Muscle layer of duodenum (tissue), 2 donors: ENCODE data around the gene SRSF8.

Experiments
- H3K27ac ChIP-seq: one replicate; pipeline ENCODE4 v1.7.0; 2013; ENCODE audit warnings: mild to moderate bottlenecking, low read length
- H3K27me3 ChIP-seq: one replicate; pipeline ENCODE4 v1.7.0; 2013; ENCODE audit warnings: low read depth, mild to moderate bottlenecking, control low read depth, low read length
- H3K36me3 ChIP-seq, 2 donors: one replicate each; pipeline ENCODE4 v1.7.0; 2013; ENCODE audit warnings: low read length in 2 of 2, control low read depth in 1 of 2, mild to moderate bottlenecking in 1 of 2; ENCODE audit not compliant: insufficient read depth in 2 of 2, control insufficient read depth in 1 of 2
- H3K4me1 ChIP-seq, 2 donors: one replicate each; pipeline ENCODE4 v1.7.0; 2013; ENCODE audit warnings: low read length in 2 of 2, mild to moderate bottlenecking in 2 of 2, control low read depth in 1 of 2, moderate library complexity in 1 of 2; ENCODE audit not compliant: insufficient read depth in 2 of 2, control insufficient read depth in 1 of 2
- H3K4me3 ChIP-seq, 2 donors: one replicate each; pipeline ENCODE4 v1.7.0; 2013; ENCODE audit warnings: low read length in 2 of 2, low read depth in 1 of 2, mild to moderate bottlenecking in 1 of 2
- H3K9me3 ChIP-seq, 2 donors: one replicate each; pipeline ENCODE4 v1.7.0; 2013; ENCODE audit warnings: low read length in 2 of 2, control low read depth in 1 of 2, mild to moderate bottlenecking in 1 of 2; ENCODE audit not compliant: control insufficient read depth in 1 of 2
- donor health status: healthy.

SRSF8 gene

DNA sequence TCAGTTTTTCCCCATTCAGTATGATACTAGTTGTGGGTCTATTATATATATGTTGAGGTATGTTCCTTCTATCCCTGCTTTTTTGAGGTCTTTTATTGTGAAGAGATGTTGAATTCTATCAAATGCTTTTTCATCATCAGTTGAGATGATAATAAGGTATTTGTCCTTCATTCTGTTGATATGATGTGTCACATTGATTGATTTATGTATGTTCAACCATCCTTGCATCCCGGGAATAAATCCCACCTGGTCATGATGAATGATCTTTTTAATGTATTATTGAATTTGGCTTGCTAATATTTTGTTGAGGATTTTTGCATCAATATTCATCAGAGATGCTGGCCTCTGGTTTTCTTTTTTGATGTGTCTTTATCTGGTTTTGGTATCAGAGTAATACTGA lies 48.9 kb downstream of the SRSF8 start:
- no peaks in the 10 kb centered on the region for H3K36me3 ChIP-seq
- no peak overlapping the region for H3K4me3 ChIP-seq
- H3K9me3 ChIP-seq = no peaks in the 10 kb centered on the region
- no peaks in the 10 kb centered on the region for H3K27me3 ChIP-seq
- no peak overlapping the region for H3K27ac ChIP-seq
- H3K4me1 ChIP-seq = no peaks in the 10 kb centered on the region

DNA sequence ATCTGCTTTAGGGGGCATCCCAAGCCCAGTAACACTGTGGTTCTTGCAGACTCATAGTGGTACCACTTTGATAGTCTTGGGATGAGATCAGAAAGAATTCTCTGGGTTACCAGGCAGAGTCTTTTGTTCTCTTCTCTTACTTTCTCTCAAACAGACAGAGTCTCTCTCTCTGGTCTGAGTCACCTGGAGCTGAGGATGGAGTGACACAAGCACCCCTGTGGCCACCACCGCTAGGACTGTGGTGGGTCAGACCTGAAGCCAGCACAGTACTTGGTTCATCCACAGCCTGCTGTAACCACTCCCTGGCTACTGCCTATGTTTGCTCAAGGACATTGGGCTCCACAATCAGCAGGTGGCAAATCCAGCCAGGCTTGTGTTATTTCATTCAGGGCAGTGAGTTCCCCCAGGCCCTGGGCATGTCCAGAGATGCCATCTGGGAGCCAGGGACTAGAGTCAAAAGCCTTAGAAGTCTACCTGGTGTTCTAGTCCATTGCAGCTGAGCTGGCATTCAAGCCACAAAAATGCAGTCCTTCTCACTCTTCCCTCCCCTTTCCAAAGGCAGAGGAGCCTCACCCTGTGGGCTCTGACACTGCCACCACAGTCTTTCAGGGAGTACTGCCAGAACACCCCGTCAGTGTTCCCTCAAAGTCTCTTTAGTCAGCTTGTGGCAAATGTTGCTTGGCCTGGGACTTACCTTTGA lies 52.8 kb downstream of the SRSF8 start:
- no peak overlapping the region for H3K27ac ChIP-seq
- H3K4me1 ChIP-seq = no peaks in the 10 kb centered on the region
- H3K36me3 ChIP-seq = no peaks in the 10 kb centered on the region
- no peaks in the 10 kb centered on the region for H3K9me3 ChIP-seq
- H3K27me3 ChIP-seq = no peaks in the 10 kb centered on the region
- H3K4me3 ChIP-seq = no peak overlapping the region
